ENCODE results near the gene PLCL2.
A peak's percentile ranks its signal among the peaks of the same experiment; 100 is the strongest.

PLCL2 gene

DNA sequence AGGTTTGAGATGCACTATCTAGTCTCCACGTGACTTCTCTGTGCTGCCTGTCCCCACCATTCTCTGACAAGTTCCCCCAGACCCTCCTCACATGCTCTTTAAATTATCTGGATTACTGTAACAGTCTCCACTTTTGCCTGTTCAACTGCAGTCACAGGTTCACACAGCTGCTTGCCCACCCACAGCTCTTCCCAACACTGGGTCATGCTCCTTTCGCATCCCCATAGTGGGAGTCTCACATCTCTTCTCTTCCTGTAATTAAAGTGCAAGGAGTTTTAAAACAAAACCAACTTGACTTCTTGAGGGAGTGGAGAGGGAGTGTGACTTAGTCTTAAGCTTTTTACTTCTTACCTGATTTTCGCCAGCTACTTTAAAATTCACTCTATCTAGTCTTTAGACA is 178.8 kb downstream of the PLCL2 start:
- H3K4me3 ChIP-seq (ENCODE audit: control insufficient read depth in 1 of 7, extremely low read depth in 1 of 7, insufficient read depth in 4 of 7, low read depth in 2 of 7, low read length in 6 of 7) = no peak overlapping the region
- POLR2A ChIA-PET = no interaction called here
- H3K4me1 ChIP-seq (ENCODE audit: control extremely low read depth in 1 of 4, control insufficient read depth in 4 of 4, insufficient read depth in 4 of 4, low read length in 3 of 4) = no peaks in the 10 kb centered on the region
- no peaks in the 10 kb centered on the region for H3K27me3 ChIP-seq (replicated peaks in 2 of 5; ENCODE audit: control insufficient read depth in 4 of 5, insufficient read depth in 5 of 5, low read length in 4 of 5)
- no peak for DNase-seq
- no peaks in the 10 kb centered on the region for H3K9me3 ChIP-seq (ENCODE audit: control extremely low read depth in 1 of 5, control insufficient read depth in 4 of 5, insufficient read depth in 2 of 5, low read depth in 1 of 5, low read length in 4 of 5)
- H3K27ac ChIP-seq (ENCODE audit: insufficient read depth in 1 of 2, low read depth in 1 of 2, low read length in 2 of 2, poor library complexity in 1 of 2, severe bottlenecking in 2 of 2) = no peak overlapping the region
- CTCF ChIA-PET = no interaction called here
- 100% methylated on average over 2 of the region's 3 CpGs for WGBS (ENCODE audit: insufficient coverage)
- H3K36me3 ChIP-seq (ENCODE audit: control insufficient read depth in 4 of 4, insufficient read depth in 4 of 4, low read length in 3 of 4) = peaks cover 0 to 17% (median 14%) of the 10 kb centered on the region in 4 experiments

DNA sequence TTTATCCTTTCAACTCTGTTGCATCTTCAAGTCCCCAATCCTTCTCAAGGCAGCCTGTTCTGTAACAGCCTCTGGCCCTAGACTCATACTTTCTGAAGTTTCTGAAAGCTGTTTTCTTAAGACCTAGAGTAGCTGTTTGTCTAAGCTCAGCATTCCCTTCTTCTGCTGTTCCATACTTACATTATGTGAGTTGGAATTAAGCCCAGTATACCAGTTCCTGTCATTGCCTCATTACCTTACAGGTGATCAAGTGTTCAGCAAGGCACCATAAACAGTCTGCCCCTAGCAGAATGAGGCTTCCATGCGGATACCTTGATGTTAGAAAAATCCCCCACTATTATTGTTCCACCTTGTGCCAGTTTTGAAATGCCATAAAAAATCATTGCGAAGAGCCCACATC is 180.6 kb downstream of the PLCL2 start:
- ChIA-PET CTCF (no interaction called here), POLR2A (interaction anchor here (0.7 kb wide), 1 partner anchor 181 kb away, joined by 3 read pairs; no protein-coding TSS in a partner anchor)
- WGBS (ENCODE audit: insufficient coverage) = 96% methylated on average over 2 of the region's 2 CpGs
- no peak overlapping the region for H3K27ac ChIP-seq (ENCODE audit: insufficient read depth in 1 of 2, low read depth in 1 of 2, low read length in 2 of 2, poor library complexity in 1 of 2, severe bottlenecking in 2 of 2)
- H3K9me3 ChIP-seq (ENCODE audit: control extremely low read depth in 1 of 5, control insufficient read depth in 4 of 5, insufficient read depth in 2 of 5, low read depth in 1 of 5, low read length in 4 of 5) = peaks cover 0 to 2% (median 0%) of the 10 kb centered on the region in 5 experiments
- peaks cover 4 to 30% (median 12%) of the 10 kb centered on the region in 4 experiments for H3K36me3 ChIP-seq (ENCODE audit: control insufficient read depth in 4 of 4, insufficient read depth in 4 of 4, low read length in 3 of 4)
- no peak for DNase-seq
- no peak overlapping the region for H3K4me3 ChIP-seq (ENCODE audit: control insufficient read depth in 1 of 7, extremely low read depth in 1 of 7, insufficient read depth in 4 of 7, low read depth in 2 of 7, low read length in 6 of 7)
- no peaks in the 10 kb centered on the region for H3K4me1 ChIP-seq (ENCODE audit: control extremely low read depth in 1 of 4, control insufficient read depth in 4 of 4, insufficient read depth in 4 of 4, low read length in 3 of 4)
- no peaks in the 10 kb centered on the region for H3K27me3 ChIP-seq (replicated peaks in 2 of 5; ENCODE audit: control insufficient read depth in 4 of 5, insufficient read depth in 5 of 5, low read length in 4 of 5)

DNA sequence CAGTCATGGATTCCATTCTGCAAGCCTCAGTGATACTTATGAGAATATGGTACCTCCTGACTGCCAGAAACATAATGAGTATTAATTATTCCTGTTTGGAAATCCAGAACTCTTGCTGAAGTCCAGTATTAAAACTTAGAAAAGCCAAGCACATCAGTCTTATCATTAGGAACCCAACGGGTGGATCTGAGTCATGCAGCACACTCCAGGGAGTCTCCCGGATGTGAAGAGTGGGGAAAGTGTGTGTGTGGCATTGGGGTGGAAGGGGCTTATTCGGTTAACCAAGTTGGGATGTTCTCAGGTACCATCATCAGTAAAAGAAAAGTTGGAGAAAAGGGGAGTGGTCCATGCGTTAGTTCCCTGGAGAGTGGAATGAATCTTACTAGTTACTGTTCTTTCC is 181.1 kb downstream of the PLCL2 start:
- ChIA-PET CTCF (no interaction called here), POLR2A (no interaction called here)
- Histone ChIP-seq H3K27ac (ENCODE audit: insufficient read depth in 1 of 2, low read depth in 1 of 2, low read length in 2 of 2, poor library complexity in 1 of 2, severe bottlenecking in 2 of 2) (no peak overlapping the region), H3K36me3 (ENCODE audit: control insufficient read depth in 4 of 4, insufficient read depth in 4 of 4, low read length in 3 of 4) (peaks cover 6 to 35% (median 13%) of the 10 kb centered on the region in 4 experiments), H3K4me1 (ENCODE audit: control extremely low read depth in 1 of 4, control insufficient read depth in 4 of 4, insufficient read depth in 4 of 4, low read length in 3 of 4) (no peaks in the 10 kb centered on the region), H3K4me3 (ENCODE audit: control insufficient read depth in 1 of 7, extremely low read depth in 1 of 7, insufficient read depth in 4 of 7, low read depth in 2 of 7, low read length in 6 of 7) (no peak overlapping the region), H3K9me3 (ENCODE audit: control extremely low read depth in 1 of 5, control insufficient read depth in 4 of 5, insufficient read depth in 2 of 5, low read depth in 1 of 5, low read length in 4 of 5) (peaks cover 0 to 2% (median 0%) of the 10 kb centered on the region in 5 experiments), H3K27me3 (replicated peaks in 2 of 5; ENCODE audit: control insufficient read depth in 4 of 5, insufficient read depth in 5 of 5, low read length in 4 of 5) (no peaks in the 10 kb centered on the region)
- no peak for DNase-seq
- WGBS (ENCODE audit: insufficient coverage) = 100% methylated on average over 3 of the region's 4 CpGs

DNA sequence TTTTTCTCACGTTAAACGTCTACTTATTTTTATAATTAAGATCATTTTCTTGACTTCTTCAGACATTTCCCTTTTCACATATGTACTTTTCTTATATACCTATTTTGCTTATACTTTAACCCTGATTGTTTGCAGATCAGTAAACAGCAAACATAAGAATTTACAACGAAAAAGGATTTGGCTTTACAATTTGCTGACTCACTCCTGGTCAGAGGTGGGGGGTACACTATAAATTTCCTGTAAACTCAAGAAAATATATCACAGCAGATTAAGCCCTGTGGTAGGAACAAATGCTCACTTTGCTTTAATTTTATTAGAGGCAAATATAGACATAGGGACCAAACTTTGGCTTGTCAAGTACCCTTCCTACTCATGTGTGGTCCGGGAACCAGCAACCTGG is 185.0 kb downstream of the PLCL2 start:
- Histone ChIP-seq H3K27me3 (replicated peaks in 2 of 5; ENCODE audit: control insufficient read depth in 4 of 5, insufficient read depth in 5 of 5, low read length in 4 of 5) (no peaks in the 10 kb centered on the region), H3K9me3 (ENCODE audit: control extremely low read depth in 1 of 5, control insufficient read depth in 4 of 5, insufficient read depth in 2 of 5, low read depth in 1 of 5, low read length in 4 of 5) (peaks cover 0 to 2% (median 0%) of the 10 kb centered on the region in 5 experiments), H3K36me3 (ENCODE audit: control insufficient read depth in 4 of 4, insufficient read depth in 4 of 4, low read length in 3 of 4) (peaks cover 4 to 44% (median 16%) of the 10 kb centered on the region in 4 experiments), H3K4me3 (ENCODE audit: control insufficient read depth in 1 of 7, extremely low read depth in 1 of 7, insufficient read depth in 4 of 7, low read depth in 2 of 7, low read length in 6 of 7) (no peak overlapping the region), H3K27ac (ENCODE audit: insufficient read depth in 1 of 2, low read depth in 1 of 2, low read length in 2 of 2, poor library complexity in 1 of 2, severe bottlenecking in 2 of 2) (no peak overlapping the region), H3K4me1 (ENCODE audit: control extremely low read depth in 1 of 4, control insufficient read depth in 4 of 4, insufficient read depth in 4 of 4, low read length in 3 of 4) (no peaks in the 10 kb centered on the region)
- ChIA-PET CTCF (no interaction called here), POLR2A (no interaction called here)
- WGBS (ENCODE audit: insufficient coverage) = no CpG with 5 or more reads among the region's 4 CpGs
- peak in 2 of 3 donors; percentile 6 to 14 for DNase-seq

DNA sequence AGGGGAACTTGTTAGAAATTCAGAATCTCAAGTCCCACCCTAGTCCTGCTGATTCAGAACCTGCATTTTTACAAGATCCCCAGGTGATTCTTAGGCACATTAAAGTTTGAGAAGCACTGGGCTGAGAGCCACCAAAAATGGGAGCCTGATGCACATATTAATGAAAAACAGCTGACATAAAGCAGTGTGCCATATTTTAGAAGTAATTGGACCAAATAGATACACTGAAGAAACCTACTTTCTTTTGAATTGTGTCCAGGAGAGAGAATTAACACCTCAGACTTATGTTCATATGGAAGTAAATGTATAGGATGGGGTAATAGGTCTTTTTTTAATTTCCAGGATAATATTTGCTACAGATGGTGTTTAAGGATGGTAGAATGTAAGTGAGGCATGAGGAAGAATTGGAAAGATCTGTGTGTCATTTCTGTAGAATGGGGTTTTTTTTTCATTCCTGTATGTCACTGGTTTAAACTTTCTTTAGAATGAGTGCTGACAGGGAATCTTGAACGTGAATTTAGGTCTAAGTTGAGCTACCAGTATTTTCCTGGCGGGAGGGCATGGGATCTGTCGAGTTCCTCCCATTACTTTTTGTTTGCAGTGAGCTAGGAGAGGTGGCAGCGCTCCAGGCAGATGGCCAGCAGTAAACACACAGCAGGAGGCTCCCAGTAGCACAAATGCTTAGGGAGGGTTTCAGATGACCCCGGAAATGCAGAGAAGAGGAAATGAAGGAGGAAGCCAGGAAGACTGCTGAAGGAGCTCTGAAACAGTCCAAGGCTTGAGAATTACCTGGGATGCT is 185.6 kb downstream of the PLCL2 start:
- Histone ChIP-seq H3K4me1 (ENCODE audit: control extremely low read depth in 1 of 4, control insufficient read depth in 4 of 4, insufficient read depth in 4 of 4, low read length in 3 of 4) (no peaks in the 10 kb centered on the region), H3K36me3 (ENCODE audit: control insufficient read depth in 4 of 4, insufficient read depth in 4 of 4, low read length in 3 of 4) (peaks cover 7 to 50% (median 16%) of the 10 kb centered on the region in 4 experiments), H3K9me3 (ENCODE audit: control extremely low read depth in 1 of 5, control insufficient read depth in 4 of 5, insufficient read depth in 2 of 5, low read depth in 1 of 5, low read length in 4 of 5) (peaks cover 0 to 2% (median 0%) of the 10 kb centered on the region in 5 experiments), H3K27me3 (replicated peaks in 2 of 5; ENCODE audit: control insufficient read depth in 4 of 5, insufficient read depth in 5 of 5, low read length in 4 of 5) (no peaks in the 10 kb centered on the region), H3K4me3 (ENCODE audit: control insufficient read depth in 1 of 7, extremely low read depth in 1 of 7, insufficient read depth in 4 of 7, low read depth in 2 of 7, low read length in 6 of 7) (no peak overlapping the region), H3K27ac (ENCODE audit: insufficient read depth in 1 of 2, low read depth in 1 of 2, low read length in 2 of 2, poor library complexity in 1 of 2, severe bottlenecking in 2 of 2) (peak overlapping the region in 1 of 2 experiments; percentile 14)
- 86% methylated on average over 5 of the region's 5 CpGs for WGBS (ENCODE audit: insufficient coverage)
- ChIA-PET POLR2A (interaction anchor here (0.6 kb wide), 1 partner anchor 22 kb away, joined by 3 read pairs; no protein-coding TSS in a partner anchor), CTCF (no interaction called here)
- no peak for DNase-seq

DNA sequence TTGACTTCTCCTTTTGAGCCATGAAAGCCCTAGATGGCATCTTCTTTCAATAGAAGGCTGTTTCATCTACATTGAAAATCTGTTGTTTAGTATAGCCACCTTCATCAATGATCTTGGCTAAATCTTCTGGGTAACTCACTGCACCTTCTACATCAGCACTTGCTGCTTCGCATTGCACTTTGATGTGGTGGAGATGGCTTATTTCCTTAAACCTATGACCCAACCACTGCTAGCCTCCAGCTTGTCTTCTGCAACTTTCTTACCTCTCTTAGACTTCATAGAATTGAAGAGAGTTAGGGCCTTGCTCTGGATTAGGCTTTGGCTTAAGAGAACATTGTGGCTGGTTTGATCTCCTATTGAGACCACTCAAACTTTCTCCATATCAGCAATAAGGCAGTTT is 189.8 kb downstream of the PLCL2 start:
- peaks cover 4 to 49% (median 17%) of the 10 kb centered on the region in 4 experiments for H3K36me3 ChIP-seq (ENCODE audit: control insufficient read depth in 4 of 4, insufficient read depth in 4 of 4, low read length in 3 of 4)
- H3K9me3 ChIP-seq (ENCODE audit: control extremely low read depth in 1 of 5, control insufficient read depth in 4 of 5, insufficient read depth in 2 of 5, low read depth in 1 of 5, low read length in 4 of 5) = no peaks in the 10 kb centered on the region
- H3K27ac ChIP-seq (ENCODE audit: insufficient read depth in 1 of 2, low read depth in 1 of 2, low read length in 2 of 2, poor library complexity in 1 of 2, severe bottlenecking in 2 of 2) = no peak overlapping the region
- POLR2A ChIA-PET = no interaction called here
- CTCF ChIA-PET = no interaction called here
- no peak for DNase-seq
- H3K27me3 ChIP-seq (replicated peaks in 2 of 5; ENCODE audit: control insufficient read depth in 4 of 5, insufficient read depth in 5 of 5, low read length in 4 of 5) = no peaks in the 10 kb centered on the region
- peaks cover 0 to 4% (median 0%) of the 10 kb centered on the region in 4 experiments for H3K4me1 ChIP-seq (ENCODE audit: control extremely low read depth in 1 of 4, control insufficient read depth in 4 of 4, insufficient read depth in 4 of 4, low read length in 3 of 4)
- no CpG with 5 or more reads among the region's 1 CpG for WGBS (ENCODE audit: insufficient coverage)
- H3K4me3 ChIP-seq (ENCODE audit: control insufficient read depth in 1 of 7, extremely low read depth in 1 of 7, insufficient read depth in 4 of 7, low read depth in 2 of 7, low read length in 6 of 7) = no peak overlapping the region

DNA sequence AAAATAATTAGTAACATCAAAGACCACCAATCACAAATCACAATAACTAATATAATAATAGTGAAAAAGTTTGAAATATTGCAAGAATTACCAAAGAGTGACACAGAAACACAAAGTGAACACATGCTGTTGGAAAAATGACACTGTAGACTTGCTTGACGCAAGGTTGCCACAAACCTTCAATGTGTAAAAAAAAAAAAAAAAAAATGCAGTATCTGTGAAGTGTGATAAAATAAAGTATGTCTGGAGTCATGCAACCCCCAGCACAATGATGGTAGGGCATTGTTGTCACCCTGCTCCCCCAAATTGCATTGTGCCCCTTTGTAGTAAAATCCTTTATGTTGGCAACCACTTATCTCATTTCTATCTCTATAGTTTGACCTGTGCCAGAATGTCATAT is 190.6 kb downstream of the PLCL2 start:
- no peak for DNase-seq
- no peak overlapping the region for H3K4me3 ChIP-seq (ENCODE audit: control insufficient read depth in 1 of 7, extremely low read depth in 1 of 7, insufficient read depth in 4 of 7, low read depth in 2 of 7, low read length in 6 of 7)
- H3K27ac ChIP-seq (ENCODE audit: insufficient read depth in 1 of 2, low read depth in 1 of 2, low read length in 2 of 2, poor library complexity in 1 of 2, severe bottlenecking in 2 of 2) = no peak overlapping the region
- no CpG with 5 or more reads among the region's 1 CpG for WGBS (ENCODE audit: insufficient coverage)
- H3K4me1 ChIP-seq (ENCODE audit: control extremely low read depth in 1 of 4, control insufficient read depth in 4 of 4, insufficient read depth in 4 of 4, low read length in 3 of 4) = peaks cover 0 to 4% (median 0%) of the 10 kb centered on the region in 4 experiments
- H3K9me3 ChIP-seq (ENCODE audit: control extremely low read depth in 1 of 5, control insufficient read depth in 4 of 5, insufficient read depth in 2 of 5, low read depth in 1 of 5, low read length in 4 of 5) = no peaks in the 10 kb centered on the region
- H3K36me3 ChIP-seq (ENCODE audit: control insufficient read depth in 4 of 4, insufficient read depth in 4 of 4, low read length in 3 of 4) = peaks cover 2 to 48% (median 19%) of the 10 kb centered on the region in 4 experiments
- H3K27me3 ChIP-seq (replicated peaks in 2 of 5; ENCODE audit: control insufficient read depth in 4 of 5, insufficient read depth in 5 of 5, low read length in 4 of 5) = no peaks in the 10 kb centered on the region
- ChIA-PET POLR2A (no interaction called here), CTCF (no interaction called here)
